ENCODE data around the gene CRHR2. TPM values are rescaled to one million over a fixed set of nuclear protein-coding genes. Genes with fewer than 3 reads are reported as not detected.

CRHR2 gene
- total RNA-seq, 1 donor from 2014 or later = not detected

DNA sequence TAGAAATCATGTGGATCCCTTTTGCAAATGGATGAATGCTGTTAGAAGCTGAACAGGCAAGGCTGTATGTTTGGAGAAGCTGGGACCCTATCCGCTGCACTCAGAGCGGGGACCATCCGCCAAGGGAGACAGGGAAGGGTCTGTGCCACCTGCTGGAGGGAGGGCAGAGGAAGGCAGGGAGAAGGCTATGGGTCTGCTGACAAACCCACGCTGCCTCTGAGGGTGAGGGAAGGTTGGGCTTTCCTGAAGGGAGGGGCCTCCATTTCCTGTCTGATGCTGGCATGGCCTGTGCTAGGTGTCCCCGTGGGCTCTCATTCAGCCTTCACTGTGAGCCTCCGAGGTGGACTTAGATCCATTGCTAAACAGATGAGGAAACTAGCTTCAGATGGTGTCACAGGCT is 5.3 kb upstream of the CRHR2 start:
- no peak overlapping the region for H3K27ac ChIP-seq
- ATAC-seq = no peak
- no peaks in the 10 kb centered on the region for H3K9me3 ChIP-seq
- no peak overlapping the region for H3K4me3 ChIP-seq
- no peaks in the 10 kb centered on the region for H3K36me3 ChIP-seq
- peaks cover 3% of the 10 kb centered on the region for H3K27me3 ChIP-seq (ENCODE audit: low read depth)
- TF ChIP-seq, protein P1, sequence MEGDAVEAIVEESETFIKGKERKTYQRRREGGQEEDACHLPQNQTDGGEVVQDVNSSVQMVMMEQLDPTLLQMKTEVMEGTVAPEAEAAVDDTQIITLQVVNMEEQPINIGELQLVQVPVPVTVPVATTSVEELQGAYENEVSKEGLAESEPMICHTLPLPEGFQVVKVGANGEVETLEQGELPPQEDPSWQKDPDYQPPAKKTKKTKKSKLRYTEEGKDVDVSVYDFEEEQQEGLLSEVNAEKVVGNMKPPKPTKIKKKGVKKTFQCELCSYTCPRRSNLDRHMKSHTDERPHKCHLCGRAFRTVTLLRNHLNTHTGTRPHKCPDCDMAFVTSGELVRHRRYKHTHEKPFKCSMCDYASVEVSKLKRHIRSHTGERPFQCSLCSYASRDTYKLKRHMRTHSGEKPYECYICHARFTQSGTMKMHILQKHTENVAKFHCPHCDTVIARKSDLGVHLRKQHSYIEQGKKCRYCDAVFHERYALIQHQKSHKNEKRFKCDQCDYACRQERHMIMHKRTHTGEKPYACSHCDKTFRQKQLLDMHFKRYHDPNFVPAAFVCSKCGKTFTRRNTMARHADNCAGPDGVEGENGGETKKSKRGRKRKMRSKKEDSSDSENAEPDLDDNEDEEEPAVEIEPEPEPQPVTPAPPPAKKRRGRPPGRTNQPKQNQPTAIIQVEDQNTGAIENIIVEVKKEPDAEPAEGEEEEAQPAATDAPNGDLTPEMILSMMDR (IDR thresholded peaks at IDR 0.05) = no peak
- peaks cover 2% of the 10 kb centered on the region for H3K4me1 ChIP-seq
- intact Hi-C loops (cut with DNase I) = no loop called here
- DNase-seq = no peak

DNA sequence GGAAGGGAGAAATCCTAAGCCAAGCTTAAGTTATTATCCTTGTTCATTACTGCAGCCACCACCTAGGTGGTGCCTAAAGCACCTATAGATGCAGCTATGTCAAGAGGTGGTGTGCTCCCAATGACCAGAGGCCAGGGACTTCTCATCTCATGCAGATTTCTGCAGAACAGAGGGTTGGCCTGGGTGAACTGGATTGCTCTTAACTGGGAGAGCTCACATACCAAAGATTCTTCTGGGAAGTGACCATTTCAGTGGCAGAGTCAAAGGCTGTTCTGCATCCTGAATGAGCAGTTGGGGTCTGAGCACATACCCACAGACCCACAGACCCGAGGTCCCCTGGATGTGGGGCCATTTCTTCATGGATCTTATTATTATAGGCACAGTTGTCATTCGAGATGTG is 2.1 kb upstream of the CRHR2 start:
- H3K27ac ChIP-seq = no peak overlapping the region
- TF ChIP-seq, protein P1 (IDR thresholded peaks at IDR 0.05) = no peak
- no peak overlapping the region for H3K4me3 ChIP-seq
- no peaks in the 10 kb centered on the region for H3K36me3 ChIP-seq
- no peaks in the 10 kb centered on the region for H3K9me3 ChIP-seq
- ATAC-seq = no peak
- intact Hi-C loops (cut with DNase I) = no loop called here
- H3K27me3 ChIP-seq (ENCODE audit: low read depth) = peaks cover 36% of the 10 kb centered on the region
- no peak for DNase-seq
- H3K4me1 ChIP-seq = peaks cover 13% of the 10 kb centered on the region

DNA sequence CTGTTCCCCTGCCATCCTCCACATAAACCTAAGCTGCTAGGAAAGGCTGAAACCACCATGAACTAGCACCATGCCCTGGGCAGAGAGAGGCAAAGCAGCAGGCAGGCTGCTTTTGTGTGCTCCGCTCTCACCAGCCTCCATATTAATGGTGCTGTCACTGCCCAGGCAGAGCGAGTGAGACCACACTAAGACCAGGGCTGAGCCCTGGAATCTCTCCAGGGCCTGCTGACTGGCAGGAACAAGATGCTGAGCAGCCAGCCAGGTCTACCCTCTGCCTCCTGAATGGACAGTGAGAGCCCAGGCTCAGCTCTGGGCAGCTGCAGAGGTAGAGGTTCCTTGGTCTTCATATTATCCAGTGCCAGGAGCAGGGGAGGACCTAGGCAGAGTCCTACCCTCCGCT is 1.6 kb upstream of the CRHR2 start:
- Histone ChIP-seq H3K27ac (no peak overlapping the region), H3K9me3 (no peaks in the 10 kb centered on the region), H3K4me1 (peaks cover 13% of the 10 kb centered on the region), H3K36me3 (no peaks in the 10 kb centered on the region), H3K27me3 (ENCODE audit: low read depth) (peaks cover 40% of the 10 kb centered on the region), H3K4me3 (no peak overlapping the region)
- TF ChIP-seq, protein P1 (IDR thresholded peaks at IDR 0.05) = no peak
- DNase-seq (no peak), ATAC-seq (no peak)
- intact Hi-C loops (cut with DNase I) = no loop called here

DNA sequence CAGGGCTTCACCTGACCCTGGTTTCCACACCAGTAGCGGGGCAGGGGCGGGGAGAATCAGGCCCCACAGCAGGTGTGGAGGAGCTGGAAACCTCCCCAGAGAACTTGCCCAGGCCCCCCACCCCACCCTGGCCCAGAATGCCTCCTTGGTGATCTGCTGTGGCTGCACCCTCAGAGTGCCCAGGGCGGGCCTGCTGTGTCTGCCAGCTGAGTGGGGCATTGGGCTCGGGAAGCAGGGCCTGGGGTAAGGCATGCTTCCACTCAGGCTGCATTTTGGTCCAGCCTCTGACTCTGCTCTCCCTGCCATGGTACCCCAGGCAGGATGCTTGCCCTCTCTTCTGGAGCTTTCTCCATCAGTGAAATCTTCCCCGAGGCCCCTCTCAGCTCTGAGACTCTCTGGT is 1.1 kb upstream of the CRHR2 start:
- intact Hi-C loops (cut with DNase I) = no loop called here
- Histone ChIP-seq H3K9me3 (no peaks in the 10 kb centered on the region), H3K36me3 (no peaks in the 10 kb centered on the region), H3K27ac (no peak overlapping the region), H3K4me1 (peaks cover 13% of the 10 kb centered on the region), H3K27me3 (ENCODE audit: low read depth) (peaks cover 41% of the 10 kb centered on the region), H3K4me3 (no peak overlapping the region)
- TF ChIP-seq, protein P1 (IDR thresholded peaks at IDR 0.05) = no peak
- no peak for ATAC-seq
- no peak for DNase-seq

DNA sequence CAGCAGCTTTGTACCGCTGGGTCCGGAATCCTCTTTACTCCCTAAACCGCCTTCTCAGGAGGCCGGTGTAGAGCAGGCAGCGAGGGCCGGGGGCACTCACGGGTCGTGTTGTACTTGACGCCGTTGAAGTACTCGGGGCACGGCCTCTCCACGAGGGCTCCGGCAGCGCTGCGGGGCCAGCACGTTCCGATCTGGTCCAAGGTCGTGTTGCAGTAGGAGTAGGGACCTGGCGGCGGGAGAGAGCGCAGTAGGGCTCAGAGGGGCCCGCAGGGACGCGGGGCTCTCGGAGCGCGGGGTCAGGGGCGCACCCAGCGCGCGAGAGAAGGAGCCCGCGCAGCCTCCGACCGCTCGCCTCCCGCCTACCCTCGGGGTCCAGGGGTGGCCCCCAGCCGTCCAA is 443 bp downstream of the CRHR2 start:
- Histone ChIP-seq H3K9me3 (no peaks in the 10 kb centered on the region), H3K27ac (no peak overlapping the region), H3K4me1 (peaks cover 13% of the 10 kb centered on the region), H3K27me3 (ENCODE audit: low read depth) (peaks cover 41% of the 10 kb centered on the region), H3K4me3 (peak overlapping the region; percentile 56), H3K36me3 (no peaks in the 10 kb centered on the region)
- ATAC-seq (peak; percentile 61), DNase-seq (peak; percentile 61)
- TF ChIP-seq, protein P1 (IDR thresholded peaks at IDR 0.05) = no peak
- intact Hi-C loops (cut with DNase I) = no loop called here

DNA sequence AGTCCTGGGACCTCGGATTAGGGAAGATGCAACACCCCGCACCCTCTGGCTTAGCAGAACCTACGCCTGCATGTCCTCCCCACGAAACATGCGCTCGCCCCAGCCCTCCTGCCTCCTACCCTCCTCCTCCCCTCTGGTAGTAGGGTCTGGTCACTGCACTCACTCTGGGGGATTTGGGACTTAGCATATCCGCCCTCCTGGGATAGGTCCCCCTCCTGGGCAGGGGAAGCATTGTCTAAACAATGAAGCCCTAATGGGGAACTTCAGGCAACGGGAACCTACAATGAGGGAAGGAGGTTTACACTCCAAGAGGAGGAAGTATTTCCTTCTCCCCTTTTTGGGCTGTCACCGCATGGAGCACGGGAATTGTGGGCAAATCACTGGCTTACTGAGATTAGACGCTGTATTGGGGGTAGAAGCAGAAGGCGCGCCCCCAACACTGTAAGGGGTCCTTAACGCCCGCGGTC is 892 bp downstream of the CRHR2 start:
- intact Hi-C loops (cut with DNase I) = no loop called here
- no peak overlapping the region for H3K27ac ChIP-seq
- peak in 1 of 2 donors; percentile 7 for ATAC-seq
- peak overlapping the region; percentile 56 for H3K4me3 ChIP-seq
- peaks cover 13% of the 10 kb centered on the region for H3K4me1 ChIP-seq
- H3K36me3 ChIP-seq = no peaks in the 10 kb centered on the region
- TF ChIP-seq, protein P1 (IDR thresholded peaks at IDR 0.05) = no peak
- H3K27me3 ChIP-seq (ENCODE audit: low read depth) = peaks cover 41% of the 10 kb centered on the region
- DNase-seq = no peak
- no peaks in the 10 kb centered on the region for H3K9me3 ChIP-seq
